Measurements from ENCODE around the gene CTDNEP1.

CTDNEP1 gene

DNA sequence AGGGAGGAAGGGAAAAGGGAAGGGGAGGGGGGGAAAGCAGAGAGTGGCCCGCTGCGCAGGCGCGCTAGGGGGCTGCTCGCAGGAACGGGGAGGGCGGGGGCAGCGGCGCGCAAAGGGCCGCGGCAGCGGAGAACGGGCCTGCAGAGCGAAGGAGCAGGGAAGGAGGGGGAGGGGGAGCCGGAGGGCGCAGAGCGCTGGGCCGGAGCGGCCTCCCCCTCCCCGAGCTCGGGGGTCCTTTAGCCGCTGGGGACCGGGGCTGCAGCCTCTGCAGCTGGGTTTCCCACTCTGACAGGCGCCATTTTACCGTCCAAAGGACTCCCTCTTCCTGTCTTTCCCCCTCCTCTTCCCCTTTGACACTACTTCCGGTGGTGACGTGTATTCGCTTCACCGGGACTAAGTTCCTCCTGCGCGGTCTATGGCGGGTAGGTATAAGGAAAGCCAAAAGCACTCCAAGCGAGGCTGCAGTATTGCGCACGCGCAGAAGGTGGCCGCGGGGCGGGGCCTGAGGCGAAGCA lies at the start of gene CTDNEP1:
Gene CTDNEP1 (minus strand): TSS at position 74 of the 515 bp plus-strand sequence. CDS start 438 bp downstream, outside the sequence.
- DNase-seq = peak; percentile 98

DNA sequence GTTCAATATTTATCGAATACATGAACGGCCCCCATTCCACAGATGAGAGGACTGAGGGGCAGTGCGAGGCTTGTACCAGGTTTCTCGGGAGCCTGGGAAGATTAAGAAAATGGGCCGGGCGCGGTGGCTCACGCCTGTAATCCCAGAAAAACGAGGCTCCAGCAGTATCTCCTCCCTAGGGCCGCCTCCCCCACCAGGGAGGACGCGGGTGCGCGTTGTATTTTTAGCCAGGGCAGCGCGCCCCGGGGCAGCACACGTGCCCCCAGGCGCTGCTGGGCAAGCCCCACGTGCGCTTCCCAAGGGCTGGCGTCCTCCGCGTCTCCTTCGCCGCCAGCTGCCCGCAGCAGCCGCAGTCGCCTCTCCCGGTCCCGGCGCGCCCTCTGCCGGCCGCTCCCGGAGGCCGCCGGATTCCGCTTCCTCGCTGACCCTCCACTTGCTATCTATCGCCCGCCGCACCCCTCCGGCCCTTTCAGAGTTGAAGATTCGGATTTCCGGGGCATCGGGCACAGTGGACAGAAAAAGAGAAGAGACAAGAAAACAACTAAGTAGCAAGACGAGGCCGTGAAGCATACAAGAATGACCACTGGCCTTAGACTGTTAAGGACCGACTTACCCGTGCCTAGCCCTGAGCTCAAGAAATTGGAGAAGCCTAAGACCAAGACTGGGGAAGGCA lies 44.8 kb upstream of the CTDNEP1 start:
- DNase-seq = peak; percentile 73

DNA sequence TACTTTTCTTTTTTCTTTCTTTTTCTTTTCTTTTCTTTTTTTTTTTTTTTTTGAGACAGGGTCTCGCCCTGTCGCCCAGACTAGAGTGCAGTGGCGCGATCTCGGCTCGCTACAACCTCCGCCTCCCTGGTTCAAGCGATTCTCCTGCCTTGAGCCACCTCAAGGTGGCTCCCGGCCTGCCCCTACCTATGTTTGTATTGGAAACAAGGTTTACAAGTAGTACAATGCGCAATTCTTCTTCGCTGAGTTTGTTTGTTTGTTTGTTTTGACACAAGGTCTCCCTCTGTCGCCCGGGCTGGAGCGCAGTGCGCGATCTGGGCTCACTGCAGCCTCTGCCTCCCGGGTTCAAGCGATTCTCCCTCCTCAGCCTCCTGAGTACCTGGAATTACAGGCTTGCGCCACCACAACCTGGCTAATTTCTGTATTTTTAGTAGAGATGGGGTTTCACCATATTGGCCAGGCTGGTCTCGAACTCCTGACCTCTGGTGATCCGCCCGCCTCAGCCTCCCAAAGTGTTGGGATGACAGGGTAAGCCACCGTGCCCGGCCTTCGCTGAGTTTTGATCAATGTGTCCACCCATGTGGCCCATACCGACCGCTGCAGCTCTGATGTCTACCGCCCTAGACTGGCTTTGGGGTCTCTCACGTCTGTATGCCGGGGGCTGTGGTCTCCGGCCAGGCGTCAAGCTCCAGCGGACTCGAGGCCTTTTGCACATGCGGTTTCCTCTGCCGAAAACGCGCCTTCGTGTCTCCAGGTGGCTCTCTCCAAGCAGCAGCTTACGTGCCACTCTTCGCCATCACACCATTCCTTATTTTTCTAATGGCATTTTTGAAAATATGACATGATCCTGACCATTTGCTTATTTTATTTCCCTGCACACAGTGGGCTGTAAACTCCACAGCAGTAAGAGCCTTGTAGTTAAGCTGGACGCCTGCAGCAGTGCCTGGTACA lies 44.0 kb upstream of the CTDNEP1 start:
- DNase-seq = no peak

DNA sequence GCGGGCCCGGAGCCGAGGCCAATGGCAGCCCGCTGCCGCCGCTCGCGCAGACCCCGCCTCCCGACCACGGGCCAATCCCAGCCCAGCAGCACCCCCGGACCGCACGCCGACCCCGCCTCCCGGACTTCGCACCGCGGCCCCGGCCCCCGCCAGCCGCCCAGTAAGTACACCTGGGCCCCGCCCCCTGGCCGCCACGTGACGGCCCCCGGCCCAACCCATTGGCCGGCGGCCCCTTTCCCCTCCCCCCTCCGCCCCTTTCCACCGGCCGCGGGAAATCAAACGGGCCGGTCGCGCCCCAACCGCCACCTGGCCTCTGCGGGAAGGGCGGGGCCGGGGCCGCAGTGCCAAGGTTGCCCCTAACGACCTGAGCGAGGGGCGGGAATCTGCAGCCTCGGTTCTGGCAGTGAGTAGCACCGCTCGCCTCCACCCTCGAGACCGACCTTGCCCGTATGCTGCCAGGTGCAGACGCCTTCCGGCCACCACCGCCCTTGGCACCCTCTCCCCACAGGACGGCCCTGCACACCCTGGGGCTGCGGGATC lies 43.1 kb upstream of the CTDNEP1 start, which contains the start of gene YBX2:
Gene YBX2 (minus strand): TSS at position 26 of the 540 bp plus-strand sequence. CDS start 139 bp downstream, outside the sequence.
- DNase-seq = no peak

DNA sequence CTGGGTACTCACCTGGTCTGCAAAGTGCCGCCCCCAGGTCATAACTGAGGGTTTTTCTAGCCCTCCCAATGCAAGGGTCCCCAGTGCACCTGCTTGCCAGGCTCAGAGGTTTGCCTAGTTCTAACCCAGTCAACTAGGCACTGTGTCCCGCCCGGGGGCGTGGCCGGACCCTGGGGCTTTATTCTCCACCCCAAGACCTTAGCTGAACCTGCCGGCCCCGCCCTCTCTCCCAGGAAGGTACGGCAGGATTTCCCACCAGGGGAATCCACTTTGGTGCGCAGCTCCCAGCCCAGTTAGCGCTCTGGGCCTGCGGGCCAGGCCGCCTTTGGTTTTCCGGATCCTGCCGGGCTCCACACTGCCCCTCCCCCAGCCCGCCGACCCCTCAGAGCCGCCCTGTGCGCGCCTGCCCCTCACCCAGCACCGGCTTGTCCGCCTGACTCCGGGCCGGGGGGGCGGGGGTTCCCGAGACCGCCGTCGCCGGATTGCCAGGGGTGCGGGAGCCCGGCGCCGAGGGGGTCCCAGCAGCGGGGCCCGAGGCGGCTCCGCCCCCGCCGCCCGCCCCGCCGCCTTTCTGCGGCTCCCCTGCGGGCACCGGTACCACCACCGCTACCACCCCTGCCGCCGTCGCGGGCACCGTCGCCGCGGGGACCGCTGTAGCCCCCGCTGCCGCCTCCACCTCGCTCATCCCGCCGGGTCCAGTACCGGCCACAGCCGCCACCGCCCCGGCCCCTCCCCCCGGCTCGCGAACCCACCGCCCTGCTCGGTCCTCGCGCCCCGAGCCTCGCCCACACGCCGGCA lies 42.5 kb upstream of the CTDNEP1 start:
- no peak for DNase-seq

DNA sequence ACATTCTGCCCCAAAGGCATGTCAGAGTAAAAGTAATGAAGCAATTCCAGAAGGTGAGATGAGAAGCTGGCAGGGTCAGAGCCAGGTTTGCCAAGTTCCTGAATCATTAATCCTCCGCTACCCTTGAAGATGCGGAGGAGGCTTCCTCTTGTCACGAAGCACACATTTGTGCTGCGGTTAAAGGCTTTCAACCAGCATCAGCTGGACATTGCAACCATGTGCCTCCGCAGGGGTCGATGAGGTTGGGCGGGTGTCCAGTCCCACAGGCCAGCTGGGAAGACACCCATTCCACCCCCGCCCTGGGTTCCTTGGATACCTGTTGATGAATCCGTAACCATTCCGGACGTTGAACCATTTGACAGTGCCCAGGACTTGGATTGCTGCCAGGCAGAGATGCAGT lies 41.6 kb upstream of the CTDNEP1 start:
- no peak for DNase-seq

DNA sequence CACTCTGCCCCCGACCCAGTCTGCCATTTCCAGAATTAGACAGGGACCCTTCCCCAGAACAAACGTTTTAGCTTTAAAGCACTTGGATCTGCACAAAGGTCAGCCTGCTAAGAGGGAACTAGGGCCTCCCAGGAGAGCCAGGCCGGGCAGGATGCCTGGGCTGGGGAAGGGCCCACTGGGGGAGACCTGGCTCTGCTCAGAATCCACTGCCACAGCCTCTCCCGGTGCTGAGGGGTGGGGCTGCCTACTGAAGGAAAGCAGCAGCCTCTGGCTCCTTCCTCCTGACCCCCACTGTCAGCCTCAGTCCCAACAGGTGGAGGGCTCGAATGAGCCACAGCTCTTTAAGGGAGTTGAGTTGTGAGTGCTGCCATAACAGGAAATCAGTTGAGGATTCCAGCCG lies 41.2 kb upstream of the CTDNEP1 start:
- no peak for DNase-seq

DNA sequence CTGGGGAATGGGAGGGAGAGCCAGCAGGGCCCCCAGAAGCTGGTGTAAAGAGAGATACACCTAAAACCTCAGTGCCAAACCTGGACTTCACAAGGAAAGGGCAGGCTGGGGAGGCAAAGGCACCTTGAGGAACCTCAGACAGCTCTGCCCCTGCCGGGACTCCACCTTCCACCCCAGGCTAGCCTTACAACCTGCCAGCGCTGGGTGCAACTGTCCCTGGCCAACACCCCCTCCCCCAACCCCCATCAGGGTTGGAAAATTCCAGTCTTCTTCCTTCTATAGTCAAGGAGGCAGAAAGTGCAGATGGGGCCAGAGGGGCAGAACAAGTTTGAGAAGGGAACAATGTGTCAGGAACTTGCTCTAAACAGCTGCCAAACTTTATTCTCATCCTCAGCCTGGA lies 40.7 kb upstream of the CTDNEP1 start:
- no peak for DNase-seq

DNA sequence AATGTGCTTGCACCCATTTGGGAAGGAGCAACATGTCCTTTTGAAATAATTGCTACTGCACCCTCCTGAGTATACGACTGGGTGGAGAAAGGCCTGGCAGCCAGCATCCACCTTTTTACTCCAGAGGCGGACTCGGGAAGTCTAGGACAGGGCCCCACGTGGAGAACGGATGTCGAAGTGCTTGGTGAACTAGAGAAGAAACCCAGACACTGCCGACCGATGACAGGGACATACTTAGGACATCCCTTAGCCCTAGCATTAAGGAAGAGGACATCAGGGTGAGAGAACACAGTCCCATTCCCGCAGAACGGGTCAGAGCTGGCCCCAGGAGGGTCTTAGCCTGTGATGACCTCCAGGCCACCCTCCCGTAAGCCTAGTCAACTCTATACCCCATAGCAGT lies 39.2 kb upstream of the CTDNEP1 start:
- DNase-seq = no peak

DNA sequence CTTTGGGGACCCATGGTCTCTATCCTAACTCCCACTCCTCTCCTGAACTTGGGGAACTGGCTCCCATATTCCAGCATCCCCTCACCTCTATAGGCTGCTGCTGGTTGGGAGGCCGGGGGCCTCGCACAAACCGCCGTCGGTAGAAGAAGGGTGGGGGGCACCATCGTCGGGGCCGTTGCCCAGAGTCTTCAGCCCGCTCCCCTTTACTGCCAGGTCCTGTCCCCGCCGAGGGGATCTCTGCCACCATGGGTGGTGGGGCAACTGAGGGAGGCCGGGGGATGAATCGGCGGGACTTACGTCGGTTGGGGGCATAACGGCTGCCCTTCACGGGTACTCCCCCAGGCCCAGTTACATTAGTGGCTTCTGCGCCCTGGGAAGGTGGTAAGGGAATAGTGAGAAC lies 38.6 kb upstream of the CTDNEP1 start:
- no peak for DNase-seq

DNA sequence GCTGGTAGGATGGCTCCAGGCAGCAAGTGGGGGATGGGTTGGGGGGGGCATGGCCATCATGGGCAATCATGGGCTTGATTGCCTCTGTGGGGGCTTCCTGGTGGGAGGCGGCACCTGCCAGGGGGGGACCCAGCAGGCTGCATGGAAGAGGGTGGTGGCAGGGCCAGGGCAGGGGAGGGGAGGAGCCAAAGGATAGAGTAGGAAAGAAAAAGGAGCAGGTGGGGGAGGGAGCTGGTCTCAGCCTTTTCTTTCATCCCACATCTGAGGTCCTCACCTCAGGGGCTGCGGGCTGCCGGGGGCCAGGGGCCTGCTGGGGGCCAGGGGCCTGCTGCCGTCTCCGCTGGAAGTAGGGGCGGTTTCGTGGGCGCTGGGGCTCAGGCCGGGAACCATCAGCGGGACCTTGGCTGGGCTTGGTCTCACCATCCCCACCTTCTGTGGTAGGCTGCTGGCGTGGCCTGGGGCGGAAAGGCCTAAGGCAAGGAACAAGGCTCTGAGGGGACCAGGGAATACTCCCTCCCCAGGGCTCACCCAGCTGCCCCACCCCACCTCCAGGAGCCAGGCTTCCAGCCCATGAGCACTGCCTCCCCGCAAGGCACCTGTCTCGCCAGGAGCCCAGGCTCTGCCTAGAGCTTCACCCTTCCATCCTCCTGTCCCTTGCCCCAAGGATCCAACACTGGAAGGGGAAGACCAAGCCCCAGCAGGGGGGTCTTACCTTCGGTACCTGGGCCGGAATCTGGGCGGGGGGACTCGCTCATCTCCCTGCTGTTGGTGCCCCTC lies 37.9 kb upstream of the CTDNEP1 start:
- DNase-seq = no peak

DNA sequence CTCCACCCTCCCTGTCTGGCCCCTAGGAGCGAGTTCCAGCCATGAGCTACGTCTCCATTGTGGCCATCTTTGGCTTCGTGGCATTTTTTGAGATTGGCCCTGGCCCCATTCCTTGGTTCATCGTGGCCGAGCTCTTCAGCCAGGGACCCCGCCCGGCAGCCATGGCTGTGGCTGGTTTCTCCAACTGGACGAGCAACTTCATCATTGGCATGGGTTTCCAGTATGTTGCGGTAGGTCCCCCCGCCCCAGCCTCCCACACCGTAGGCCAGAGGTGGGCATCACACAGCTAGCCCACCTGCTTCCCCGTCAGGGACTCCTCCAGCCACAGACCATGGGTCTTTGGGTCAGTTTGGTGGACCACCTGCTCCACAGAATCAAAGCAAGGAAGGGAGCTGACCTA lies 34.1 kb upstream of the CTDNEP1 start:
- no peak for DNase-seq

DNA sequence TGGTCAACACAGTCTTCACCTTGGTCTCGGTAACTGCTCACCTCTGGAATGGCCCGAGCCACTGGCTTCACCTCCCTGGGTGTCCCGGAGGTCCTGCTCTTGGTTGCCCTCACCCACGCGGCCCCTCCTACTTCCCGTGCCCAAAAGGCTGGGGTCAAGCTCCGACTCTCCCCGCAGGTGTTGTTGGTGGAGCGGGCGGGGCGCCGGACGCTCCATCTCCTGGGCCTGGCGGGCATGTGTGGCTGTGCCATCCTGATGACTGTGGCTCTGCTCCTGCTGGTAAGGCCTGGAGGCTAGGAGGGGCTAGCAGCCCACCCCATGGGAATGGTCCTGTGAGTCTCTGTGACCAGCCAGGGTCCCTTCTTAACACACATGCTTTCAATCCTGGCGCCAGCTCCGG lies 33.4 kb upstream of the CTDNEP1 start:
- DNase-seq = no peak

DNA sequence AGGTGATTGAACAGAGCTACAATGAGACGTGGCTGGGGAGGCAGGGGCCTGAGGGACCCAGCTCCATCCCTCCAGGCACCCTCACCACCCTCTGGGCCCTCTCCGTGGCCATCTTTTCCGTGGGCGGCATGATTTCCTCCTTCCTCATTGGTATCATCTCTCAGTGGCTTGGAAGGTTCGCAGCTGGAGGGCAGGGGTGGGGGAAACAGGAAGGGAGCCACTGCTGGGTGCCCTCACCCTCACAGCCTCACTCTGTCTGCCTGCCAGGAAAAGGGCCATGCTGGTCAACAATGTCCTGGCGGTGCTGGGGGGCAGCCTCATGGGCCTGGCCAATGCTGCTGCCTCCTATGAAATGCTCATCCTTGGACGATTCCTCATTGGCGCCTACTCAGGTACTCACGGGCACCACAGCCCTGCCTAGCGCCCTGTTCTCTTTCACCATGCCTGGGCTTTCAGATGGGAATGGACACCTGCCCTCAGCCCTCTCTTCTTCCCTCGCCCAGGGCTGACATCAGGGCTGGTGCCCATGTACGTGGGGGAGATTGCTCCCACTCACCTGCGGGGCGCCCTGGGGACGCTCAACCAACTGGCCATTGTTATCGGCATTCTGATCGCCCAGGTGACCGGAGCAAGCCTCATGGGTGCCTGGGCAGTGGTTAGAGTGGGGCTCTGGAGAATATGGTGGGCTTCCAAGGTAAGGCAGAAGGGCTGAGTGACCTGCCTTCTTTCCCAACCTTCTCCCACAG lies 32.1 kb upstream of the CTDNEP1 start:
- DNase-seq = no peak

DNA sequence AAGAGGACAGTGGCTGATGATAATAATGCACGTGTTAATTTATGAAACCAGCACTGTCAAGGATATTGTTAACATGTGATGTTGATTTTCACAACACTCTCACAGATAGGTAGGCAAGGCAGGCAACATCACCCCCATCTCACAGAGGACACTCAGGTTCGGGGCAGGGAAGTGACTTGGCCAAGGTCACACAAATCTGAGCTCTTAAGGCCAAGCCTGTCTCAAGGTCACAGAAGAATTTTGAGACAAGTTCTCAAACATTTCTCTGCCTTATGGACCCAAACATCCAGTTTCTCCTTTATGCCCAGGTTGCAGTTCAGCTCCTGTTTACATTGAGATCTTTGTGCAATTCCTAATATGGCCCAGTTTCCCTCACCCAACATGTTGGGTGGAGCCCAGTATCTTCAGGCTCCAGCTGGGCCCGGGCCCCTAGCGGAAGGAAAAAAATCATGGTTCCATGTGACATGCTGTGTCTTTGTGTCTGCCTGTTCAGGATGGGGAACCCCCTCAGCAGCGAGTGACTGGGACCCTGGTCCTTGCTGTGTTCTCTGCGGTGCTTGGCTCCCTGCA lies 31.3 kb upstream of the CTDNEP1 start:
- peak; percentile 29 for DNase-seq

DNA sequence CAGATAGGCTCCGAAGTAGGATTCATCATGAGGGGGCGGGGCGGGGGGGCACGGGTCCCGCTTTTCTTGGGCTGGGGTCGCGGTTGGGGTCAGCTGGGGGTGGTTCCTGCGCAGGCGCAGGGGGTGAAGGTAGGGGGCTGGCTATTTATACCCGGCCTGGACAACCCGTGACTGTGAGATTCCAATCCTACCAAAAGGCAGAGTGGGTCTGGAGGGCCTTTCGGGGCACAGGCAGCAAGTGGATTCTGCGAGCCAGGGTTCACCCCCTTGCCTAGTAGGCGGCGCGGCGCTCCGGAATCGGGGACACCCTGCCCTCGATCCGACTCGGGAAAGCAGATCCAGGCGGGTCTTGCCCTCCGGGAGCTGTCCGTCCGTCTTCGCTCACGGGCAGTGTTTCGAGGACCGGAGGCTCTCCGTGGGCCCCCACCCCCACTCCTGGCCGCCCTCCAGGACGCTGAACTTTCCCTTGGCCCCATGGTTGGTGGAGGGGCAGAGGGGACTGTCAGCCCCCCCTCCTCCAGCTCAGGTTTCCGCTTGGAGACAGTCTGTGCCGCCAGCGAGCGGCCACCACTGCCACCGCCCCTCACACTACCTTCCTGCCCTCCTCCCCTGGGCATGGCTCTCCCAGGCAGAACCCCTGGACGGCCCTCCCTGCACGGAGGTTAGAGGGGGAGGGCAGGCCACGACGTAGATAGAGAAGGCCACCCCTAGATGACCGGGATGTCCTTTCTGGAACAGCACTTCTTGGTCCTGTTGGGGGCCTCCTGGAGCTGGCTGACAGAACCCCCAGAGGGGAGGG lies 30.6 kb upstream of the CTDNEP1 start:
- no peak for DNase-seq

DNA sequence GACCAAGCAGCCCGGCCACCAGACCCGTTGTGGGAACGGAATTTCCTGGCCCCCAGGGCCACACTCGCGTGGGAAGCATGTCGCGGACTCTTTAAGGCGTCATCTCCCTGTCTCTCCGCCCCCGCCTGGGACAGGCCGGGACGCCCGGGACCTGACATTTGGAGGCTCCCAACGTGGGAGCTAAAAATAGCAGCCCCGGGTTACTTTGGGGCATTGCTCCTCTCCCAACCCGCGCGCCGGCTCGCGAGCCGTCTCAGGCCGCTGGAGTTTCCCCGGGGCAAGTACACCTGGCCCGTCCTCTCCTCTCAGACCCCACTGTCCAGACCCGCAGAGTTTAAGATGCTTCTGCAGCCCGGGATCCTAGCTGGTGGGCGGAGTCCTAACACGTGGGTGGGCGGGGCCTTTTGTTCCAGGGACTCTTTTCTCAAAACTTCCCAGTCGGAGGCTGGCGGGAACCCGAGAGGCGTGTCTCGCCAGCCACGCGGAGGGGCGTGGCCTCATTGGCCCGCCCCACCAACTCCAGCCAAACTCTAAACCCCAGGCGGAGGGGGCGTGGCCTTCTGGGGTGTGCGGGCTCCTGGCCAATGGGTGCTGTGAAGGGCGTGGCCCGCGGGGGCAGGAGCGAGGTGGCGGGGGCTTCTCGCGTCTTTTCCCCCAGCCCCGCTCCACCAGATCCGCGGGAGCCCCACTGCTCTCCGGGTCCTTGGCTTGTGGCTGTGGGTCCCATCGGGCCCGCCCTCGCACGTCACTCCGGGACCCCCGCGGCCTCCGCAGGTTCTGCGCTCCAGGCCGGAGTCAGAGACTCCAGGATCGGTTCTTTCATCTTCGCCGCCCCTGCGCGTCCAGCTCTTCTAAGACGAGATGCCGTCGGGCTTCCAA lies 29.8 kb upstream of the CTDNEP1 start, which contains the start of gene SLC2A4:
Gene SLC2A4 (plus strand): TSS at position 645 of the 879 bp plus-strand sequence. CDS start 217 bp downstream, at position 862.
- DNase-seq = peak; percentile 90

DNA sequence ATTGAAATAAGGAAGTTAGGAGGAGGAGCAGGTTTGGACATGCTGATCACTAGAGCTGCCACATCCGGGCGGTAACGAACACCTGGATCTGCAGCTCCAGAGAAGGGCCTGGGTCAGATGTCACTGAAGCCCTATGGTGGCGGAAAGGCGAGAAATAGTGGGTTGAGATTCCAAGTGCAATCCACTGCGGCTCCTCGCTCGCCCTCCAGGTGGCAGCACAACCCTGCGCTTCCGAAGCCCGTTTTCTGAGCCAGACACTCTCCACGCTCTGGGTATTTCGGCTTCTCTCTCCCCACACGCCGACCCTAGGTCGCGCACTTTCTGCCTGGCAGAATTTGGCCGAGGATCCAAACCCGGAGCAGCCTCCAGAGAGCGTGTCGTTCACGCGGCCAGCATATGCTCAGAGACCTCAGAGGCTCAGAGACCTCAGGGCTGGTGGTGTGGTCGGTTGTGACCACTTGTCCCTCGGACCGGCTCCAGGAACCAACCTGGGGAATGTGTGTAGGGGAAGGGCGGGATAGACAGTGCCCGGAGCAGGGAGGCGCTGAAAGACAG lies 29.1 kb upstream of the CTDNEP1 start:
- peak; percentile 71 for DNase-seq
